ENCODE measurements around the gene SLC10A6.

GRCh38 chr4:86848136-86848535 lies 1.0 kb downstream of the SLC10A6 start:
- TF ChIP-seq POLR2A (IDR thresholded peaks at IDR 0.05; ENCODE audit: extremely low read depth, insufficient read length), result no peak
- TF ChIP-seq, protein P1, sequence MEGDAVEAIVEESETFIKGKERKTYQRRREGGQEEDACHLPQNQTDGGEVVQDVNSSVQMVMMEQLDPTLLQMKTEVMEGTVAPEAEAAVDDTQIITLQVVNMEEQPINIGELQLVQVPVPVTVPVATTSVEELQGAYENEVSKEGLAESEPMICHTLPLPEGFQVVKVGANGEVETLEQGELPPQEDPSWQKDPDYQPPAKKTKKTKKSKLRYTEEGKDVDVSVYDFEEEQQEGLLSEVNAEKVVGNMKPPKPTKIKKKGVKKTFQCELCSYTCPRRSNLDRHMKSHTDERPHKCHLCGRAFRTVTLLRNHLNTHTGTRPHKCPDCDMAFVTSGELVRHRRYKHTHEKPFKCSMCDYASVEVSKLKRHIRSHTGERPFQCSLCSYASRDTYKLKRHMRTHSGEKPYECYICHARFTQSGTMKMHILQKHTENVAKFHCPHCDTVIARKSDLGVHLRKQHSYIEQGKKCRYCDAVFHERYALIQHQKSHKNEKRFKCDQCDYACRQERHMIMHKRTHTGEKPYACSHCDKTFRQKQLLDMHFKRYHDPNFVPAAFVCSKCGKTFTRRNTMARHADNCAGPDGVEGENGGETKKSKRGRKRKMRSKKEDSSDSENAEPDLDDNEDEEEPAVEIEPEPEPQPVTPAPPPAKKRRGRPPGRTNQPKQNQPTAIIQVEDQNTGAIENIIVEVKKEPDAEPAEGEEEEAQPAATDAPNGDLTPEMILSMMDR (IDR thresholded peaks at IDR 0.05; ENCODE audit: low read depth, low read length), result no peak
